T-cell (primary cell): ENCODE data around the gene MAGOH. TPM values are rescaled to one million over a fixed set of nuclear protein-coding genes. Genes with fewer than 3 reads are reported as not detected.

ENCODE experiments used
- ATAC-seq, 4 experiments: fragments of 200-7000 bp in 3 of 4; fragments of 150-1000 bp in 1 of 4; cut with Tn5 transposase; replicated peaks in 1 of 4; 1 replicate in 3 of 4; 2 replicates in 1 of 4; pipeline ENCODE4 v1.10.0; 2021; ENCODE audit warnings: moderate library complexity in 3 of 4, mild to moderate bottlenecking in 2 of 4, moderate number of reproducible peaks in 1 of 4
- CTCF ChIA-PET, 2 donors: fragments of 300-600 bp; sonication (Branson Sonifier 250); formaldehyde crosslinking; loops; one replicate each; lab custom pipeline; 2022; ENCODE audit warnings: antibody characterized with exemption in 2 of 2; lab: Charles Lee
- POLR2A ChIA-PET, 2 donors: fragments of 300-600 bp; sonication (Branson Sonifier 250); formaldehyde crosslinking; loops; one replicate each; lab custom pipeline; 2022; ENCODE audit warnings: antibody characterized with exemption in 2 of 2; lab: Charles Lee
- DNase-seq, 35 experiments: peaks; one replicate each; pipeline versions ENCODE4 v3.0.0 to v3.0.0-alpha.2; 2013 to 2023
- H3K27ac ChIP-seq: one replicate; pipeline ENCODE4 v1.5.1; 2013; ENCODE audit warnings: low read length
- H3K27me3 ChIP-seq, 2 experiments: replicated peaks in 1 of 2; 1 replicate in 1 of 2; 2 replicates in 1 of 2; pipeline versions ENCODE4 v1.6.1 to v1.7.0; 2013; ENCODE audit warnings: low read length in 1 of 2, mixed read lengths in 1 of 2; ENCODE audit not compliant: control insufficient read depth in 2 of 2, insufficient read depth in 2 of 2; ENCODE audit errors: extremely low read depth in 1 of 2
- H3K36me3 ChIP-seq, 2 donors: 1 replicate in 1 of 2; 2 replicates in 1 of 2; pipeline versions ENCODE4 v1.6.1 to v1.7.0; 2013; ENCODE audit warnings: low read length in 1 of 2; ENCODE audit not compliant: control insufficient read depth in 2 of 2, insufficient read depth in 1 of 2; ENCODE audit errors: extremely low read depth in 1 of 2
- H3K4me1 ChIP-seq, 2 experiments: 1 replicate in 1 of 2; 2 replicates in 1 of 2; pipeline versions ENCODE4 v1.6.1 to v1.7.0; 2013; ENCODE audit warnings: low read length in 2 of 2, mixed read lengths in 1 of 2; ENCODE audit not compliant: insufficient read depth in 2 of 2, control insufficient read depth in 1 of 2; ENCODE audit errors: extremely low read depth in 1 of 2
- H3K4me3 ChIP-seq, 2 donors: 1 replicate in 1 of 2; 2 replicates in 1 of 2; pipeline versions ENCODE4 v1.5.1 to v1.7.0; 2013; ENCODE audit warnings: mild to moderate bottlenecking in 2 of 2, low read length in 1 of 2, moderate library complexity in 1 of 2; ENCODE audit not compliant: control insufficient read depth in 1 of 2; ENCODE audit errors: extremely low read depth in 1 of 2
- H3K9me3 ChIP-seq: 2 replicates; pipeline ENCODE4 v1.7.0; 2013
- H3K27ac Mint-ChIP-seq, 2 donors: one replicate each; pipeline ENCODE4 v1.8.0; 2020 to 2021; ENCODE audit warnings: mild to moderate bottlenecking in 2 of 2, mixed read lengths in 2 of 2
- H3K27me3 Mint-ChIP-seq, 2 donors: one replicate each; pipeline ENCODE4 v1.8.0; 2021 to 2022; ENCODE audit warnings: mixed read lengths in 2 of 2
- H3K36me3 Mint-ChIP-seq: one replicate; pipeline ENCODE4 v1.8.0; 2021; ENCODE audit warnings: mixed read lengths
- H3K4me1 Mint-ChIP-seq, 3 donors: one replicate each; pipeline ENCODE4 v1.8.0; 2020 to 2022; ENCODE audit warnings: mixed read lengths in 3 of 3, mild to moderate bottlenecking in 1 of 3
- H3K4me3 Mint-ChIP-seq, 3 donors: one replicate each; pipeline ENCODE4 v1.8.0; 2020 to 2022; ENCODE audit warnings: mild to moderate bottlenecking in 3 of 3, mixed read lengths in 3 of 3, moderate library complexity in 3 of 3
- H3K9me3 Mint-ChIP-seq, 3 donors: one replicate each; pipeline ENCODE4 v1.8.0; 2020 to 2022; ENCODE audit warnings: mixed read lengths in 3 of 3
- WGBS: methylation state at CpG from one replicate; pipeline ENCODE4 v1.1.5; 2013; ENCODE audit warnings: missing lambda C conversion rate; ENCODE audit not compliant: insufficient coverage; 5-methylcytosine and 5-hydroxymethylcytosine counted together
- total RNA-seq, 35 experiments: library from RNA in 6 of 35; stranded (reverse) in 6 of 35; fragments of 120-200 nt in 1 of 35; gene quantifications; one replicate each; pipeline versions ENCODE4 v1.2.1 to v1.2.4 and lab custom pipeline; 2013 to 2026

MAGOH gene
- total RNA-seq, 5 donors from 2014 or later (not counting 1 experiment from before 2014, with no cell fraction given), result 43.7 to 51.9 (median 51.3) TPM

DNA sequence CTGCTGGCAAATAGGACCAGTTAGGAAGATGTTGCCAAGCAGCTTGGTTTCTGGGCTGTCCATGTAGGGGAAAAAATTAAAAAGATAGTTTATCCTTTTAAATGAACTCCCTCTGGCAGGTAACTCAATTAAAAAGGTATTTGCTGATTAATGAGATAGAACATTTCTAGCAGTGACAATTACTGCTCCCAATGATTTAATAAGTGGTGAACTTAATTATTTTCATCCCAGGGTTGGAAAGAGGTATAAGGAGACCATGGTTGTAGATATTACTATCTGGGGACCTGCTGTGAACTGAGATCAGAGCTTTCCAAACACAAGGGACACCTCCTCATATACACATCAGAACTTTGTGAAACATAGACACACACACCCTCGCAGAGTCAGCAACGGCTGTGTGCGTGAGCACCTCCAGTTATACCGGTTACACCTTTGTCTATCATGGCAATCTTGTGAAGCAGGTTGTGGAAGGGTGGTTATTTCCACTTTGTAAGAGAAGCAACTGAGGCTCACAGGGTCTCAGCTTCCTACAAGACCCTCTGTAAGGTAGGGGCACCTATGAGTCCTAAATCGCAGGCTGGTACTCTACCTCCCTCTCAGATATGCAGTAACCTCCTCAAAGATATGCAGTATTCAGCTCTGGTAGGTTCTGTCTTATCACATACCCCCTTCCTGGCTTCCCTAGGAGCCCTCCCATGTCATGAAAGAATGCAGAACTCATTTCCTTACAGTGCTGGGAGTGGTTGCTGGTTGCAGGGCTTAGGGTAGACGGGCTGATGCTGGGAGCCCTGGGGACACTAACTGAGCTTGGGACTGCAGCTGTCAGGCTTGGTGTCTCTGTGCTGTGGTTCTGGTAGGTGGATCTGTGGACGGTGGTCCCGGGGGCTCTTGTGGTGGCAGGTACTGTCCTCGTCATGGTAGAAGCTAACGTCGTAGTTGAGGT lies 18.5 kb upstream of the MAGOH start:
- H3K27ac ChIP-seq, result no peak overlapping the region
- ATAC-seq, result no peak
- POLR2A ChIA-PET, result no interaction called here
- H3K9me3 Mint-ChIP-seq, result no peaks in the 10 kb centered on the region
- H3K4me3 Mint-ChIP-seq, result no peak overlapping the region
- CTCF ChIA-PET, result interaction anchor here in 1 of 2 donors (0.5 to 1.4 kb wide), 2 partner anchors 34 to 75 kb away, joined by 3 read pairs; no protein-coding TSS in a partner anchor
- no peak for DNase-seq
- no peaks in the 10 kb centered on the region for H3K9me3 ChIP-seq
- H3K27me3 ChIP-seq, result no peaks in the 10 kb centered on the region
- no peaks in the 10 kb centered on the region for H3K4me1 ChIP-seq
- H3K27ac Mint-ChIP-seq, result no peak overlapping the region
- no peak overlapping the region for H3K4me3 ChIP-seq
- peaks cover 8 to 20% of the 10 kb centered on the region in 2 donors for H3K36me3 ChIP-seq
- 93% methylated on average over 3 of the region's 11 CpGs for whole genome bisulfite sequencing
- H3K4me1 Mint-ChIP-seq, result no peaks in the 10 kb centered on the region
- H3K36me3 Mint-ChIP-seq, result peaks cover 20% of the 10 kb centered on the region
- H3K27me3 Mint-ChIP-seq, result no peaks in the 10 kb centered on the region

GRCh38 chr1:53255031-53255430 lies 16.7 kb upstream of the MAGOH start:
- H3K4me3 Mint-ChIP-seq, result no peak overlapping the region
- no peaks in the 10 kb centered on the region for H3K4me1 Mint-ChIP-seq
- Histone ChIP-seq H3K27me3 (no peaks in the 10 kb centered on the region), H3K9me3 (no peaks in the 10 kb centered on the region), H3K27ac (no peak overlapping the region), H3K4me3 (no peak overlapping the region), H3K36me3 (peaks cover 0 to 8% of the 10 kb centered on the region in 2 donors), H3K4me1 (no peaks in the 10 kb centered on the region)
- DNase-seq, result no peak
- 96% methylated on average over 4 of the region's 4 CpGs for WGBS
- H3K27ac Mint-ChIP-seq, result no peak overlapping the region
- POLR2A ChIA-PET, result no interaction called here
- ATAC-seq, result no peak
- CTCF ChIA-PET, result no interaction called here
- no peaks in the 10 kb centered on the region for H3K27me3 Mint-ChIP-seq
- no peaks in the 10 kb centered on the region for H3K9me3 Mint-ChIP-seq
- H3K36me3 Mint-ChIP-seq, result peaks cover 27% of the 10 kb centered on the region

GRCh38 chr1:53254011-53254640 lies 15.8 kb upstream of the MAGOH start:
- H3K27me3 ChIP-seq, result no peaks in the 10 kb centered on the region
- H3K9me3 Mint-ChIP-seq, result no peaks in the 10 kb centered on the region
- ATAC-seq (no peak), DNase-seq (no peak)
- no peak overlapping the region for H3K27ac ChIP-seq
- 90% methylated on average over 1 of the region's 4 CpGs for WGBS
- peaks cover 3 to 12% of the 10 kb centered on the region in 2 donors for H3K36me3 ChIP-seq
- peak overlapping the region in 1 of 2 donors; percentile 23 for H3K27ac Mint-ChIP-seq
- ChIA-PET CTCF (no interaction called here), POLR2A (interaction anchor here (0.5 to 0.6 kb wide), 2 partner anchors 22 to 478 kb away, joined by 3 read pairs; no protein-coding TSS in a partner anchor)
- H3K27me3 Mint-ChIP-seq, result no peaks in the 10 kb centered on the region
- H3K9me3 ChIP-seq, result no peaks in the 10 kb centered on the region
- H3K4me1 Mint-ChIP-seq, result no peaks in the 10 kb centered on the region
- H3K4me1 ChIP-seq, result no peaks in the 10 kb centered on the region
- peaks cover 32% of the 10 kb centered on the region for H3K36me3 Mint-ChIP-seq
- no peak overlapping the region for H3K4me3 Mint-ChIP-seq
- H3K4me3 ChIP-seq, result no peak overlapping the region

DNA sequence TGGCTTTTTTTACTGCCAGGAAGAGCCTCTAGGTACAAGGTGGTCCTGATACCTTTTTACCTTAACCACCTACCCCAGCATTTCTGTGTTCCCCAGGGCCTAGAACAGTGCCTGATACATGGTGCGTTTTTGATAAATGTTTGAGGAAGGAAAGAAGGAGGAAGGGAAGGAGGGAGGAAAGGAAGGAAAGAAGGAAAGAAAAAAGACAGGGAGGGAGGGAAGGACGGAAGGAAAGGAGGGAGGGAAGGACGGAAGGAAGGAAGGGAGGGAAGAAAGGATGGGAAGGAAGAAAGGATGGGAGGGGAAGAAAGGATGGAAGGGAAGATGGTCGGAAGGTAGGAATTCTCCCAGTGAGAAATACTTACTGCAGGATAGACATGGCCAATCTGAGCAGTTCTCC lies 12.0 kb upstream of the MAGOH start:
- no peak overlapping the region for H3K27ac Mint-ChIP-seq
- H3K36me3 Mint-ChIP-seq, result peaks cover 31% of the 10 kb centered on the region
- H3K27me3 Mint-ChIP-seq, result no peaks in the 10 kb centered on the region
- Histone ChIP-seq H3K9me3 (no peaks in the 10 kb centered on the region), H3K4me1 (no peaks in the 10 kb centered on the region), H3K4me3 (no peak overlapping the region), H3K27me3 (no peaks in the 10 kb centered on the region), H3K36me3 (peaks cover 3 to 8% of the 10 kb centered on the region in 2 donors), H3K27ac (no peak overlapping the region)
- CTCF ChIA-PET, result no interaction called here
- WGBS, result 90% methylated on average over 3 of the region's 4 CpGs
- no peaks in the 10 kb centered on the region for H3K9me3 Mint-ChIP-seq
- H3K4me1 Mint-ChIP-seq, result no peaks in the 10 kb centered on the region
- no peak for DNase-seq
- ATAC-seq, result no peak
- H3K4me3 Mint-ChIP-seq, result no peak overlapping the region
- POLR2A ChIA-PET, result interaction anchor here in 1 of 2 donors (0.6 kb wide), 1 partner anchor 328 kb away, joined by 8 read pairs; no protein-coding TSS in a partner anchor

- Mint-ChIP-seq H3K4me1 (no peaks in the 10 kb centered on the region), H3K4me3 (no peak overlapping the region), H3K27ac (no peak overlapping the region), H3K9me3 (no peaks in the 10 kb centered on the region), H3K27me3 (no peaks in the 10 kb centered on the region), H3K36me3 (peaks cover 29% of the 10 kb centered on the region)
- ChIA-PET POLR2A (interaction anchor here in 1 of 2 donors (0.6 kb wide), 1 partner anchor 328 kb away, joined by 8 read pairs; no protein-coding TSS in a partner anchor), CTCF (no interaction called here)
- Histone ChIP-seq H3K27ac (no peak overlapping the region), H3K27me3 (no peaks in the 10 kb centered on the region), H3K9me3 (no peaks in the 10 kb centered on the region), H3K4me3 (no peak overlapping the region), H3K4me1 (no peaks in the 10 kb centered on the region), H3K36me3 (peaks cover 3 to 8% of the 10 kb centered on the region in 2 donors)
- DNase-seq (no peak), ATAC-seq (no peak)
- WGBS, result 100% methylated on average over 2 of the region's 3 CpGs
Measured at GRCh38 chr1:53249706-53250105, 11.4 kb upstream of the MAGOH start.

GRCh38 chr1:53246261-53247134 lies 8.2 kb upstream of the MAGOH start:
- peaks cover 23% of the 10 kb centered on the region for H3K36me3 Mint-ChIP-seq
- H3K27me3 ChIP-seq, result no peaks in the 10 kb centered on the region
- H3K27me3 Mint-ChIP-seq, result no peaks in the 10 kb centered on the region
- no peak overlapping the region for H3K4me3 Mint-ChIP-seq
- H3K9me3 ChIP-seq, result no peaks in the 10 kb centered on the region
- ChIA-PET CTCF (interaction anchor here in 1 of 2 donors (0.6 kb wide), 1 partner anchor 9 kb away, joined by 3 read pairs; no protein-coding TSS in a partner anchor), POLR2A (no interaction called here)
- no peaks in the 10 kb centered on the region for H3K4me1 Mint-ChIP-seq
- H3K4me1 ChIP-seq, result no peaks in the 10 kb centered on the region
- WGBS, result 100% methylated on average over 1 of the region's 4 CpGs
- H3K9me3 Mint-ChIP-seq, result no peaks in the 10 kb centered on the region
- H3K4me3 ChIP-seq, result no peak overlapping the region
- H3K27ac ChIP-seq, result no peak overlapping the region
- ATAC-seq (no peak), DNase-seq (no peak)
- no peak overlapping the region for H3K27ac Mint-ChIP-seq
- H3K36me3 ChIP-seq, result peaks cover 3 to 8% of the 10 kb centered on the region in 2 donors
